A549 (cell line): ENCODE results near the gene ERV3-1.

ENCODE experiments used
- BHLHE40 ChIP-seq: IDR thresholded peaks from 2 replicates; pipeline ENCODE4 v1.6.1; 2012; ENCODE audit warnings: low read depth, low read length, inconsistent platforms
- CBX8 ChIP-seq: fragments of 200-600 bp; sonication (generic); IDR thresholded peaks from 2 replicates; pipeline ENCODE4 v1.6.1; 2016
- EP300 ChIP-seq, 2 experiments: fragments of >200 bp; sonication (Bioruptor Twin); formaldehyde crosslinking; IDR thresholded peaks; 2 replicates in 1 of 2; 3 replicates in 1 of 2; pipeline ENCODE4 v1.6.1; 2016 to 2017
- HMGXB4 ChIP-seq: fragments of 250-450 bp; sonication (Bioruptor Pico); IDR thresholded peaks from 2 replicates; pipeline ENCODE4 v1.5.0; 2021; ENCODE audit warnings: mild to moderate bottlenecking, moderate library complexity, borderline replicate concordance
- JUNB ChIP-seq: fragments of >200 bp; sonication (Bioruptor Twin); formaldehyde crosslinking; IDR thresholded peaks from 2 replicates; pipeline ENCODE4 v1.6.1; 2016
- MAZ ChIP-seq: fragments of 150-350 bp; IDR thresholded peaks from 2 replicates; pipeline ENCODE4 v1.6.1; 2014; ENCODE audit warnings: antibody characterized with exemption, low read depth, low read length, borderline replicate concordance
- NR3C1 ChIP-seq: fragments of >200 bp; sonication (Bioruptor Twin); formaldehyde crosslinking; IDR thresholded peaks from 3 replicates; pipeline ENCODE4 v1.6.1; 2017
- PBX3 ChIP-seq: IDR thresholded peaks from 2 replicates; pipeline ENCODE4 v1.6.1; 2012
- POLR2A ChIP-seq: IDR thresholded peaks from 2 replicates; pipeline ENCODE4 v1.6.1; 2012; ENCODE audit warnings: mild to moderate bottlenecking, low read length
- TF ChIP-seq, protein P1 (sequence below): fragments of >200 bp; sonication (Bioruptor Twin); formaldehyde crosslinking; IDR thresholded peaks from 3 replicates; pipeline ENCODE4 v1.5.1; 2016

DNA sequence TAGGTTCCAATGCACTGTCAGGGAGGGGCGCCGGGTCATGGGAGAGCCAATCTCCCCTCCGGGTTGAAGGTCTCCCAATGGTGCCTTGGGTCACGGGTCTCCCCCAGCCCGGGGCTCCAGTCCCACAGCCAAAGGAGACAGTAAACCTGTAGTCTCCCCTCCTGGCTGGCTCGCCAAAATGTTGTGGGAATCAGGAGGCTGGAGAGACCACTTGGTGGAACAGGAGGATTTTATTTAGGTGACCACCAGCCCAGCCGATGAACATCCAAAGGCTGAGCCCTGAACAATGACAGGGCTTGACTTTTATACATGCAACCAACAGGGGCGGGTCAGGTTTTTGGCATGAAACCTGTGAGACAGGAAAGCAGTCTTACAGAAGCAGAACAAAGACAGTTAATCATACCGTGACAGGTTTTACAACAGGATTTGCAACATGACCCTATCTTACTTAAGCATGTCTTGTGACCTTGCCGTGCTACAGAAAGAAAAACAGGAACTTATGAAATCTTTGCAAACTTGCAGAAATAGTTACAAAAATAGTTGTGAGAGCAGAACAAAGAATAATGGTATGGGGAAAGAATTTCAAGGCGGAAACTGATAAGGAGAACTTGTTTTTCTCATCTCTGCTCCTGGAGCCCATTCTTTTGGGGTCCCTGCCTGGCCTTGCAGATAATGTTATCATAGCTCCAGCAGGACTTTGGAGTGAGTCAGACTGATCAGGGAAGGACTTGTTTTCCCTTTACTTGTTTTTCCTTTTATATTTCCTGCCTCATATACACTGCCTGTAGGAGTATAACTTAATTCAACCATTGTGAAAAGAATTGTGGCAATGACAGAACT, 7.1 kb downstream of the ERV3-1 start:
- TF ChIP-seq, protein P1, sequence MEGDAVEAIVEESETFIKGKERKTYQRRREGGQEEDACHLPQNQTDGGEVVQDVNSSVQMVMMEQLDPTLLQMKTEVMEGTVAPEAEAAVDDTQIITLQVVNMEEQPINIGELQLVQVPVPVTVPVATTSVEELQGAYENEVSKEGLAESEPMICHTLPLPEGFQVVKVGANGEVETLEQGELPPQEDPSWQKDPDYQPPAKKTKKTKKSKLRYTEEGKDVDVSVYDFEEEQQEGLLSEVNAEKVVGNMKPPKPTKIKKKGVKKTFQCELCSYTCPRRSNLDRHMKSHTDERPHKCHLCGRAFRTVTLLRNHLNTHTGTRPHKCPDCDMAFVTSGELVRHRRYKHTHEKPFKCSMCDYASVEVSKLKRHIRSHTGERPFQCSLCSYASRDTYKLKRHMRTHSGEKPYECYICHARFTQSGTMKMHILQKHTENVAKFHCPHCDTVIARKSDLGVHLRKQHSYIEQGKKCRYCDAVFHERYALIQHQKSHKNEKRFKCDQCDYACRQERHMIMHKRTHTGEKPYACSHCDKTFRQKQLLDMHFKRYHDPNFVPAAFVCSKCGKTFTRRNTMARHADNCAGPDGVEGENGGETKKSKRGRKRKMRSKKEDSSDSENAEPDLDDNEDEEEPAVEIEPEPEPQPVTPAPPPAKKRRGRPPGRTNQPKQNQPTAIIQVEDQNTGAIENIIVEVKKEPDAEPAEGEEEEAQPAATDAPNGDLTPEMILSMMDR, result no peak
- TF ChIP-seq PBX3, result no peak
- no peak for TF ChIP-seq CBX8
- no peak for TF ChIP-seq MAZ
- no peak for TF ChIP-seq POLR2A
- no peak for TF ChIP-seq NR3C1
- no peak for TF ChIP-seq EP300 (IDR thresholded peaks at IDR 0.05)
- no peak for TF ChIP-seq JUNB
- TF ChIP-seq BHLHE40, result no peak
- TF ChIP-seq HMGXB4 (CRISPR knock-in tag), result no peak
